ENCODE results near the gene PM20D2. TPM values are rescaled to one million over a fixed set of nuclear protein-coding genes. Genes with fewer than 3 reads are reported as not detected.
A peak's percentile ranks its signal among the peaks of the same experiment; 100 is the strongest.

The PM20D2 gene
- total and polyA plus RNA-seq, 2 experiments from 2014 or later: 4.4 to 10.2 TPM

DNA sequence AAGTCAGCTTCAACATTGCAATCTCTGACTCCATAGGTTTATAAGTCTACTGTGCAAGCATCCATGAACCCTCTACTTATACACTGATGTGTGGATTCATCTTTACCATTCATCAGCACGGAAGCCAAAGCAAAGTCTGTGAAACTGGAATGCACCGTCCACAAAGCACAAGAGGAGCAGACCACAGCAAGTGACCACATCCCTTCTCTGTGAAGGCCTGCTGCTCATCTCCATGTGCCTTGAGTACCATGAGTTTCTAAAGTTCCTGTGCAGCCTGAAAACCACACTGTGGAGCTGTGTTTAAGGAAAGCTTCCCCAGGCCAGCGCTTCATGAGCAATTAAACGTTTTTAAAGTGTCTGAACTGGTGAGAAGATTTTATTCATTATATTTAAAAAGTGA is 51.3 kb downstream of the PM20D2 start (continued):
- TF ChIP-seq, protein P1, sequence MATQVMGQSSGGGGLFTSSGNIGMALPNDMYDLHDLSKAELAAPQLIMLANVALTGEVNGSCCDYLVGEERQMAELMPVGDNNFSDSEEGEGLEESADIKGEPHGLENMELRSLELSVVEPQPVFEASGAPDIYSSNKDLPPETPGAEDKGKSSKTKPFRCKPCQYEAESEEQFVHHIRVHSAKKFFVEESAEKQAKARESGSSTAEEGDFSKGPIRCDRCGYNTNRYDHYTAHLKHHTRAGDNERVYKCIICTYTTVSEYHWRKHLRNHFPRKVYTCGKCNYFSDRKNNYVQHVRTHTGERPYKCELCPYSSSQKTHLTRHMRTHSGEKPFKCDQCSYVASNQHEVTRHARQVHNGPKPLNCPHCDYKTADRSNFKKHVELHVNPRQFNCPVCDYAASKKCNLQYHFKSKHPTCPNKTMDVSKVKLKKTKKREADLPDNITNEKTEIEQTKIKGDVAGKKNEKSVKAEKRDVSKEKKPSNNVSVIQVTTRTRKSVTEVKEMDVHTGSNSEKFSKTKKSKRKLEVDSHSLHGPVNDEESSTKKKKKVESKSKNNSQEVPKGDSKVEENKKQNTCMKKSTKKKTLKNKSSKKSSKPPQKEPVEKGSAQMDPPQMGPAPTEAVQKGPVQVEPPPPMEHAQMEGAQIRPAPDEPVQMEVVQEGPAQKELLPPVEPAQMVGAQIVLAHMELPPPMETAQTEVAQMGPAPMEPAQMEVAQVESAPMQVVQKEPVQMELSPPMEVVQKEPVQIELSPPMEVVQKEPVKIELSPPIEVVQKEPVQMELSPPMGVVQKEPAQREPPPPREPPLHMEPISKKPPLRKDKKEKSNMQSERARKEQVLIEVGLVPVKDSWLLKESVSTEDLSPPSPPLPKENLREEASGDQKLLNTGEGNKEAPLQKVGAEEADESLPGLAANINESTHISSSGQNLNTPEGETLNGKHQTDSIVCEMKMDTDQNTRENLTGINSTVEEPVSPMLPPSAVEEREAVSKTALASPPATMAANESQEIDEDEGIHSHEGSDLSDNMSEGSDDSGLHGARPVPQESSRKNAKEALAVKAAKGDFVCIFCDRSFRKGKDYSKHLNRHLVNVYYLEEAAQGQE (IDR thresholded peaks at IDR 0.05; ENCODE audit: unreplicated experiment): no peak
- TF ChIP-seq JUNB (IDR thresholded peaks at IDR 0.05; ENCODE audit: unreplicated experiment): no peak

DNA sequence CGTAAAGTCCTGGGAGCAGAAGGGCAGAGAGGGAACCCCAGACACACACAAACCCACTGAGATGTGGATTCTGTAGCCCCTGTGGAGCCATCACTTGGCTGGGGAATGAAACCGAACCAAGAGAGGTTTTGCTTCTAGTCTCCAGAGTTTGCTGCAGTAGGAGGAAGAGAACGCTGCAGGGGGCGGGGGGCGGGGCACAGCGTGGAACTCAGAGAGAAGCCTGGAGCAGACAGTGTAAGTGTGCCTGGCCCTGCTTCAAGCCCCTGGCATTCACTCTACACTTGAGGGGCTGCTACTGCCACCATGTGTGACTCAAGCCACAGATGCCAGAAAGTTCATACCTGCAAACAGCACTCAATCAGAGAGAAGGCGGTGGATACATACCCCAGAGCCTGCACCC is 52.4 kb downstream of the PM20D2 start:
- Histone ChIP-seq H2AFZ (peak overlapping the region; percentile 56; the same call in 1 of the 2 replicates), H3K9me2 (ENCODE audit: insufficient read depth) (no peaks in the 10 kb centered on the region), H3K4me3 (no peak overlapping the region), H4K20me1 (replicated peaks; ENCODE audit: insufficient read depth) (no peaks in the 10 kb centered on the region), H3K4me1 (ENCODE audit: insufficient read depth) (no peaks in the 10 kb centered on the region; the same call in 1 of the 2 replicates), H3K4me2 (no peak overlapping the region), H3K27ac (ENCODE audit: low read depth) (no peak overlapping the region), H3F3A (replicated peaks; ENCODE audit: low read depth) (no peaks in the 10 kb centered on the region), H3K36me3 (ENCODE audit: insufficient read depth) (no peaks in the 10 kb centered on the region), H3K79me2 (replicated peaks; ENCODE audit: insufficient read depth) (no peaks in the 10 kb centered on the region), H3K27me3 (ENCODE audit: insufficient read depth) (no peaks in the 10 kb centered on the region)
- Mint-ChIP-seq H3K9me3 (peaks cover 21% of the 10 kb centered on the region), H3K36me3 (ENCODE audit: low read depth) (peaks cover 14% of the 10 kb centered on the region), H3K27me3 (ENCODE audit: insufficient read depth, low read depth, poor library complexity) (peaks cover 5% of the 10 kb centered on the region), H3K4me3 (no peak overlapping the region), H3K4me1 (peaks cover 6% of the 10 kb centered on the region; the same call in 1 of the 3 replicates), H3K27ac (no peak overlapping the region)
- ATAC-seq (no peak), DNase-seq (ENCODE audit: low spot score) (no peak)
- TF ChIP-seq CREB1 (CRISPR knock-in tag; IDR thresholded peaks at IDR 0.05; ENCODE audit: low read depth) (no peak), NANOG (IDR thresholded peaks at IDR 0.05; ENCODE audit: borderline replicate concordance) (no peak), ZNF331 (CRISPR knock-in tag; IDR thresholded peaks at IDR 0.05; ENCODE audit: low read depth) (no peak), ZNF114 (CRISPR knock-in tag; IDR thresholded peaks at IDR 0.05) (no peak), STAT1 (IDR thresholded peaks at IDR 0.05; ENCODE audit: unreplicated experiment) (no peak), EZH2 (IDR thresholded peaks at IDR 0.05; ENCODE audit: low read depth, unreplicated experiment) (no peak), POLR2AphosphoS5 (IDR thresholded peaks at IDR 0.05; ENCODE audit: low read depth) (no peak)
- TF ChIP-seq, protein P1 (IDR thresholded peaks at IDR 0.05; ENCODE audit: unreplicated experiment): no peak
- TF ChIP-seq, protein P2, sequence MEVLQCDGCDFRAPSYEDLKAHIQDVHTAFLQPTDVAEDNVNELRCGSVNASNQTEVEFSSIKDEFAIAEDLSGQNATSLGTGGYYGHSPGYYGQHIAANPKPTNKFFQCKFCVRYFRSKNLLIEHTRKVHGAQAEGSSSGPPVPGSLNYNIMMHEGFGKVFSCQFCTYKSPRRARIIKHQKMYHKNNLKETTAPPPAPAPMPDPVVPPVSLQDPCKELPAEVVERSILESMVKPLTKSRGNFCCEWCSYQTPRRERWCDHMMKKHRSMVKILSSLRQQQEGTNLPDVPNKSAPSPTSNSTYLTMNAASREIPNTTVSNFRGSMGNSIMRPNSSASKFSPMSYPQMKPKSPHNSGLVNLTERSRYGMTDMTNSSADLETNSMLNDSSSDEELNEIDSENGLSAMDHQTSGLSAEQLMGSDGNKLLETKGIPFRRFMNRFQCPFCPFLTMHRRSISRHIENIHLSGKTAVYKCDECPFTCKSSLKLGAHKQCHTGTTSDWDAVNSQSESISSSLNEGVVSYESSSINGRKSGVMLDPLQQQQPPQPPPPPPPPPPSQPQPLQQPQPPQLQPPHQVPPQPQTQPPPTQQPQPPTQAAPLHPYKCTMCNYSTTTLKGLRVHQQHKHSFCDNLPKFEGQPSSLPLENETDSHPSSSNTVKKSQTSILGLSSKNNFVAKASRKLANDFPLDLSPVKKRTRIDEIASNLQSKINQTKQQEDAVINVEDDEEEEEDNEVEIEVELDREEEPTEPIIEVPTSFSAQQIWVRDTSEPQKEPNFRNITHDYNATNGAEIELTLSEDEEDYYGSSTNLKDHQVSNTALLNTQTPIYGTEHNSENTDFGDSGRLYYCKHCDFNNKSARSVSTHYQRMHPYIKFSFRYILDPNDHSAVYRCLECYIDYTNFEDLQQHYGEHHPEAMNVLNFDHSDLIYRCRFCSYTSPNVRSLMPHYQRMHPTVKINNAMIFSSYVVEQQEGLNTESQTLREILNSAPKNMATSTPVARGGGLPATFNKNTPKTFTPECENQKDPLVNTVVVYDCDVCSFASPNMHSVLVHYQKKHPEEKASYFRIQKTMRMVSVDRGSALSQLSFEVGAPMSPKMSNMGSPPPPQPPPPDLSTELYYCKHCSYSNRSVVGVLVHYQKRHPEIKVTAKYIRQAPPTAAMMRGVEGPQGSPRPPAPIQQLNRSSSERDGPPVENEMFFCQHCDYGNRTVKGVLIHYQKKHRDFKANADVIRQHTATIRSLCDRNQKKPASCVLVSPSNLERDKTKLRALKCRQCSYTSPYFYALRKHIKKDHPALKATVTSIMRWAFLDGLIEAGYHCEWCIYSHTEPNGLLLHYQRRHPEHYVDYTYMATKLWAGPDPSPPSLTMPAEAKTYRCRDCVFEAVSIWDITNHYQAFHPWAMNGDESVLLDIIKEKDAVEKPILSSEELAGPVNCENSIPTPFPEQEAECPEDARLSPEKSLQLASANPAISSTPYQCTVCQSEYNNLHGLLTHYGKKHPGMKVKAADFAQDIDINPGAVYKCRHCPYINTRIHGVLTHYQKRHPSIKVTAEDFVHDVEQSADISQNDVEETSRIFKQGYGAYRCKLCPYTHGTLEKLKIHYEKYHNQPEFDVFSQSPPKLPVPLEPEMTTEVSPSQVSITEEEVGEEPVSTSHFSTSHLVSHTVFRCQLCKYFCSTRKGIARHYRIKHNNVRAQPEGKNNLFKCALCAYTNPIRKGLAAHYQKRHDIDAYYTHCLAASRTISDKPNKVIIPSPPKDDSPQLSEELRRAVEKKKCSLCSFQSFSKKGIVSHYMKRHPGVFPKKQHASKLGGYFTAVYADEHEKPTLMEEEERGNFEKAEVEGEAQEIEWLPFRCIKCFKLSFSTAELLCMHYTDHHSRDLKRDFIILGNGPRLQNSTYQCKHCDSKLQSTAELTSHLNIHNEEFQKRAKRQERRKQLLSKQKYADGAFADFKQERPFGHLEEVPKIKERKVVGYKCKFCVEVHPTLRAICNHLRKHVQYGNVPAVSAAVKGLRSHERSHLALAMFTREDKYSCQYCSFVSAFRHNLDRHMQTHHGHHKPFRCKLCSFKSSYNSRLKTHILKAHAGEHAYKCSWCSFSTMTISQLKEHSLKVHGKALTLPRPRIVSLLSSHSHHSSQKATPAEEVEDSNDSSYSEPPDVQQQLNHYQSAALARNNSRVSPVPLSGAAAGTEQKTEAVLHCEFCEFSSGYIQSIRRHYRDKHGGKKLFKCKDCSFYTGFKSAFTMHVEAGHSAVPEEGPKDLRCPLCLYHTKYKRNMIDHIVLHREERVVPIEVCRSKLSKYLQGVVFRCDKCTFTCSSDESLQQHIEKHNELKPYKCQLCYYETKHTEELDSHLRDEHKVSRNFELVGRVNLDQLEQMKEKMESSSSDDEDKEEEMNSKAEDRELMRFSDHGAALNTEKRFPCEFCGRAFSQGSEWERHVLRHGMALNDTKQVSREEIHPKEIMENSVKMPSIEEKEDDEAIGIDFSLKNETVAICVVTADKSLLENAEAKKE (CRISPR knock-in tag; IDR thresholded peaks at IDR 0.05): no peak
- TF ChIP-seq, protein P3, sequence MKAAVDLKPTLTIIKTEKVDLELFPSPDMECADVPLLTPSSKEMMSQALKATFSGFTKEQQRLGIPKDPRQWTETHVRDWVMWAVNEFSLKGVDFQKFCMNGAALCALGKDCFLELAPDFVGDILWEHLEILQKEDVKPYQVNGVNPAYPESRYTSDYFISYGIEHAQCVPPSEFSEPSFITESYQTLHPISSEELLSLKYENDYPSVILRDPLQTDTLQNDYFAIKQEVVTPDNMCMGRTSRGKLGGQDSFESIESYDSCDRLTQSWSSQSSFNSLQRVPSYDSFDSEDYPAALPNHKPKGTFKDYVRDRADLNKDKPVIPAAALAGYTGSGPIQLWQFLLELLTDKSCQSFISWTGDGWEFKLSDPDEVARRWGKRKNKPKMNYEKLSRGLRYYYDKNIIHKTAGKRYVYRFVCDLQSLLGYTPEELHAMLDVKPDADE (IDR thresholded peaks at IDR 0.05): no peak

Data from GM23338 (cell line).